GM21576 (cell line): ENCODE measurements around the gene INTS2.
"Not testable (repeated sequence)": the region's sequence is repeated elsewhere in the genome, so short reads cannot be mapped to it uniquely, and the experiment has no call there.

Experiments used
- ATAC-seq: cut with Tn5 transposase; IDR thresholded peaks from one replicate; pipeline ENCODE4 v1.9.1; 2021; ENCODE audit warnings: mild to moderate bottlenecking, moderate library complexity; ENCODE audit not compliant: unreplicated experiment

INTS2 gene

GRCh38 chr17:61848896-61849295 is 78.9 kb downstream of the INTS2 start:
- ATAC-seq = no peak

GRCh38 chr17:61848247-61848646 is 79.5 kb downstream of the INTS2 start:
- no peak for ATAC-seq

- no peak for ATAC-seq
Measured at GRCh38 chr17:61847659-61848058, 80.1 kb downstream of the INTS2 start.

GRCh38 chr17:61846761-61847375 is 80.9 kb downstream of the INTS2 start:
- ATAC-seq = no peak

- ATAC-seq = no peak
Measured at GRCh38 chr17:61846088-61846487, 81.7 kb downstream of the INTS2 start.

GRCh38 chr17:61843435-61843834 is 84.3 kb downstream of the INTS2 start:
- no peak for ATAC-seq

- no peak for ATAC-seq
Measured at GRCh38 chr17:61842899-61843298, 84.9 kb downstream of the INTS2 start.

- no peak for ATAC-seq
Measured at GRCh38 chr17:61839300-61839786, 88.4 kb downstream of the INTS2 start.

- no peak for ATAC-seq
Measured at GRCh38 chr17:61837175-61838051, 90.4 kb downstream of the INTS2 start.

GRCh38 chr17:61836266-61837174 is 91.3 kb downstream of the INTS2 start:
- no peak for ATAC-seq

GRCh38 chr17:61835606-61836005 is 92.2 kb downstream of the INTS2 start:
- no peak for ATAC-seq

- no peak for ATAC-seq
Measured at GRCh38 chr17:61834610-61835009, 93.2 kb downstream of the INTS2 start.

- no peak for ATAC-seq
Measured at GRCh38 chr17:61833536-61834193, 94.1 kb downstream of the INTS2 start.

GRCh38 chr17:61832463-61832862 is 95.3 kb downstream of the INTS2 start:
- ATAC-seq = no peak

- no peak for ATAC-seq
Measured at GRCh38 chr17:61831099-61831498, 96.7 kb downstream of the INTS2 start.

- ATAC-seq = no peak
Measured at GRCh38 chr17:61828694-61829093, 99.1 kb downstream of the INTS2 start.

- no peak for ATAC-seq
Measured at GRCh38 chr17:61827649-61828395, 100.0 kb downstream of the INTS2 start.

GRCh38 chr17:61826866-61827265 is 100.9 kb downstream of the INTS2 start:
- not testable (repeated sequence) for ATAC-seq

- ATAC-seq = not testable (repeated sequence)
Measured at GRCh38 chr17:61826198-61826597, 101.6 kb downstream of the INTS2 start.
